CD1c-positive myeloid dendritic cell (primary cell): ENCODE data around the gene TUBGCP2.

Experiments used
- DNase-seq: peaks from one replicate; pipeline ENCODE4 v3.0.0-alpha.2; 2016; ENCODE audit errors: extremely low spot score

TUBGCP2 gene

GRCh38 chr10:133306097-133306476 is 2.6 kb downstream of the TUBGCP2 start:
- DNase-seq = no peak

GRCh38 chr10:133303206-133303605 is 5.5 kb downstream of the TUBGCP2 start:
- no peak for DNase-seq

- no peak for DNase-seq
These were observed 6.4 kb downstream of the TUBGCP2 start for GRCh38 chr10:133302230-133302629.

GRCh38 chr10:133299738-133300137 is 8.9 kb downstream of the TUBGCP2 start:
- no peak for DNase-seq

GRCh38 chr10:133299224-133299623 is 9.4 kb downstream of the TUBGCP2 start:
- DNase-seq = no peak

GRCh38 chr10:133298466-133298865 is 10.2 kb downstream of the TUBGCP2 start:
- DNase-seq = no peak

GRCh38 chr10:133297504-133297903 is 11.2 kb downstream of the TUBGCP2 start:
- no peak for DNase-seq

- DNase-seq = peak; percentile 21
These were observed 13.0 kb downstream of the TUBGCP2 start for GRCh38 chr10:133295426-133296320.

GRCh38 chr10:133294189-133294588 is 14.5 kb downstream of the TUBGCP2 start:
- DNase-seq = peak; percentile 82

GRCh38 chr10:133293810-133294119 is 14.9 kb downstream of the TUBGCP2 start:
- DNase-seq = no peak

GRCh38 chr10:133292919-133293809 is 15.5 kb downstream of the TUBGCP2 start:
- peak; percentile 89 for DNase-seq

- no peak for DNase-seq
These were observed 18.9 kb downstream of the TUBGCP2 start for GRCh38 chr10:133289761-133290160.

GRCh38 chr10:133287832-133288500 is 20.7 kb downstream of the TUBGCP2 start:
- DNase-seq = no peak

- DNase-seq = no peak
These were observed 22.3 kb downstream of the TUBGCP2 start for GRCh38 chr10:133286366-133286765.

GRCh38 chr10:133285217-133285616 is 23.5 kb downstream of the TUBGCP2 start:
- no peak for DNase-seq

GRCh38 chr10:133283931-133284330 is 24.7 kb downstream of the TUBGCP2 start:
- no peak for DNase-seq

GRCh38 chr10:133282846-133283390 is 25.8 kb downstream of the TUBGCP2 start:
- no peak for DNase-seq

GRCh38 chr10:133281628-133282372 is 26.9 kb downstream of the TUBGCP2 start:
- no peak for DNase-seq

- no peak for DNase-seq
These were observed 27.6 kb downstream of the TUBGCP2 start for GRCh38 chr10:133281084-133281483.

- DNase-seq = no peak
These were observed 28.1 kb downstream of the TUBGCP2 start for GRCh38 chr10:133280391-133281059.
